NCI-H748 treated with DMSO at 0.1 percent for 48 hours (cell line): ENCODE data around the gene BOD1.

Experiments used
- DNase-seq: peaks from one replicate; lab custom pipeline; 2025; lab: John Stamatoyannopoulos, UW

BOD1 gene

DNA sequence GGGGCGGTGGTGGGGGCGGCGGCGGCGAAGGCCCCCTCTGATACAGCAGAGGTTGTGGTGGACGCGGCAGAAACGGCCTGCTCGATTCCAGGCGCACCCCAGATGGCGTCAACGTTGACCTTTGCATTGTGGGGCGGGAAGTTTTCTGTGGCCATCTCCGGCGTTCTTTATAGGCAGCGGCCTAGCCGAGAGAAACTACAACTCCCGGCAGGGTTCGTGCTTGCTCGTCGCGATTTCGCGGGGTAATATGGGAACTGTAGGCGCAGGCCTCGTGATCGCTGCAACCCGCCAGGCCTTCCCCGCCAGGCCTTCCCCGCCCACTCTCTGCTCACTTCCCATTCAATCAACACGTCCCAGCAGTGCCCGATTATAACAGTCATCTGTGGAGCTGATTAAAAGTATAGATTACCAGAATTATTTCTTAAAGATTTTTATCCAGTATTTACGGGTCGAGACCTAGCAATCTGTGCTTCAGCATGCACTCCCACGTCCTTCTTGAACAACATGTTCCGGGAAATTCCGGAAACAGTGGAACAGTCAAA is at the start of gene BOD1:
TSS of gene BOD1 (minus strand) at position 74 of the 542 bp plus-strand sequence. CDS start 214 bp downstream, outside the sequence.
- DNase-seq = peak; percentile 97

DNA sequence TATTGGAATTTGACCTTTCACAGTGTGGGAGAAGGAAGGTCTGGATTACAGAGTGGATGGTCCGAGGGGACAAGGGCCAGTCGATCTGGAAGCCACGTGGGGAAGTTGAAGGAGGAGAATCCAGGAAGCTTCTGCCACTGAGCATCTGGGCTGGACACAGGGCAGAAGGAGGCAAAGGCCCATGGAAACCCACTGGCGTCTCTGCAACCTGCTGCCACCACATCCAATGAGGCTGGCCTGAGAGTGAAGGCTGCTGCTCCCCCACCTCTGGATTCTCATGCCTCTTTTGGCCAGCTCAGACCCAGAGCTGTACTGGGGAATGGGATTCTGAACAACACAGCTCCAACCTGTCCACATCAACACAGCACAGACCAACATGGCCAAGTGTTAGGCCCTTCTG is 48.9 kb upstream of the BOD1 start:
- DNase-seq = no peak

GRCh38 chr5:173664154-173664526 is 47.7 kb upstream of the BOD1 start:
- peak; percentile 31 for DNase-seq

DNA sequence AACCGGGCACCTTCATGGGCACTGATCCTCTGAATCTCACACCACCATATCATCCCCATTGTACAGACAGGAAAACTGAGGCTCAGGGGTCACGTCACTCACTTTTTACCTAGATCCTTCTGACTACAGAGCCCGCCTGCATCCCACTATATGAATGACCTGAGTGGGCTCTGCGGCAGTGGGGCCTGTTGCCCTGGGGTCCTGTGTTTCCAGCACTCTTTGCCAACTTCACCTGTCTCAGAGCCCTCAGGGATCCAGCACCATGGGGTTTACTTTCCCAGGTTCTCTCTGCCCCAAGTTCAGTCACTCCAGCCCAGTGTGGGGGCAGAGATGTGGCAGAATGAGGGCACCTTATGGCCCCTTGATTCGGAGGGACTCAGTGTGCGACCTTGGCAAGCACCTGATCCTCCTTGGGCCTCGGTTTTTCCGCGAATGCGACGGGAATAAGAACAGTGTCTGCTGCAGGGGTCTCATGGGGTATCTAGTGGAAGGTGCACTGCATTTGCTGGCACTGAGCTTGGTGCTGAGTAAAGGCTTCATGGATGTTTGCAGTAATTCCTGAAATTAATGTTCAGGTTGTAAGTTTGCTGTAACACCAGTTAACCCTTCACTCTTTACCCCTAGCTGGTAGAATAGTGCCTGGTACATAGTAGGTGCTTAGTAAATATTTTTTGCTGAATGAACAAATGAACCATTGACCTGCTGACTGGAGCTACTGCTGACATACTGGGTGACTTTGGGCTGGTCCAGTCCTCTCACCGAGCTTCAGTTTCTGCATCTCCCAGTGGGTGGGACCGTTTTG is 47.1 kb upstream of the BOD1 start:
- DNase-seq = no peak

GRCh38 chr5:173662581-173663351 is 46.3 kb upstream of the BOD1 start:
- DNase-seq = no peak

DNA sequence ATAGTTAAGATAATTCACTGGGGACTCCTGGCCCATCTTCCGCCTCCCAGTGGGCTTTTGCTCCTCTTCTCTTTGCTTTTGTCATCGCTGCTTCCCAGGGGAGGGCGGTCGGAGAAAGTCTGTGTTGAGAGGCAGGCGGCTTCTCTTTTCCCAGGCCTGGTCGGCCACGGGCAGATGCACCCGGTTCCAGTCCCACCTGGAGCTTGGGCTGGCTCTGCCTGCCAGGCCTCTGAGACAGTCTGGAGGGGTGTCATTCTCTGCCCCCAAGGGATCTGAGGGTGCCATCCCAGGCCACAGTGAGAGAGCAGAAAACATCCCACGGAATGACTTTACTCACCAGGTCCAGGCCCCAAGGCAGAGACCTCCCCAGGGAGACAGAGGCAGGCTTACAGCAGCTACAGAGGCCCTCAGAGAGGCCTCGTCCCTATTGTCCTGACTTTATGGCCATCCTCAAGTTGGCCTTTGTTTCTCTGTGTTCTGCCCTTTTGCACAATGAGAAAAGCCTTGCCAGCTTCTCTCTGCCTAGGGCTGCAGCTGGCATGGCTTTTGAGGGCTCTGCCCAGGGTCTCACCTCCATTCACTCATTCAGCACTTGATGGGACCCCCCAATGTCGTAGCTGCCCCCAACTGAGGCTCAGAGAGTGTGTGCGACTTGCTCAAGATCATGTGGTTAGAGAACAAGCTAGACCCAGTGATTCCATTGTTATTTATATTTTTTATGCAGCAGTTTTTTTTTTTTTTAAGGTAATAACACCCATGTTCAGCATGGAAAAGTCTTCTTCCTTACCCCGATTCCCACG is 44.2 kb upstream of the BOD1 start:
- no peak for DNase-seq

- no peak for DNase-seq
Observed at GRCh38 chr5:173659423-173659822, 43.0 kb upstream of the BOD1 start.

- DNase-seq = no peak
Observed at GRCh38 chr5:173657741-173658356, 41.4 kb upstream of the BOD1 start.

- DNase-seq = no peak
Observed at GRCh38 chr5:173655196-173655797, 38.8 kb upstream of the BOD1 start.

DNA sequence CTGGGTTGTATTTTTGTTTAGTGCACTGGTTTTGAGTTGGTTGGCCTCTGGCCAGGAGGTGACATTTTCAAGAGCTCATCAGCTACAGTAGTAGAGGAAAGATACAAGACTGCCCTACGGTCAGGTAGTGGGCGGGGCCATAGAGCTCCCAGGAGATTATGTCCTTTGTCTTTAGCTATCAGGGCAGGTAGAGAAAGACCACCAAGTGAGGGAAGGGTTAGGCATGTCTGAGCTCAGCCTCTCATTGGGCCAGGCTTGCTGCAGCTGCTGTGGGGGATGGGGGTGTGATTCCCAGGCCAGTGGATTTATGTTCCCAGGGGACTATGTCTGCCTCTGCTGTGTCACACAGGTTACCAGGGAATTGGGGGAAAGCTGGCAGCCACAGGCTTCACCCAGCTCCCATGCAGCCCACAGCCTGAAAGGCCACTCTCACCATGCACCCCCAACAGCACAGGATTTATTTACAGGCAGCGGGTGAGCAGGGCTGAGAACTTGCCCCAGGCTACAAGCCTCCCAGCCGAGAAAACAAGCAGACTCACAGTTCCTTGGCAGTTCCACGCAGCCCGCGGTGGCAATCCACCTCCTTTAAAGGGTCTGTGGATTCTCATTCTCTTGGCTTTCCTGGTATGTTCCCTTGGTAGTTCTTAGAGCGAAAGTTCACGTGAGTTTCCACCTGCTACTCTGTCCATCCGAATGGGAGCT is 37.5 kb upstream of the BOD1 start:
- no peak for DNase-seq

- DNase-seq = no peak
Observed at GRCh38 chr5:173648308-173648866, 31.9 kb upstream of the BOD1 start.

DNA sequence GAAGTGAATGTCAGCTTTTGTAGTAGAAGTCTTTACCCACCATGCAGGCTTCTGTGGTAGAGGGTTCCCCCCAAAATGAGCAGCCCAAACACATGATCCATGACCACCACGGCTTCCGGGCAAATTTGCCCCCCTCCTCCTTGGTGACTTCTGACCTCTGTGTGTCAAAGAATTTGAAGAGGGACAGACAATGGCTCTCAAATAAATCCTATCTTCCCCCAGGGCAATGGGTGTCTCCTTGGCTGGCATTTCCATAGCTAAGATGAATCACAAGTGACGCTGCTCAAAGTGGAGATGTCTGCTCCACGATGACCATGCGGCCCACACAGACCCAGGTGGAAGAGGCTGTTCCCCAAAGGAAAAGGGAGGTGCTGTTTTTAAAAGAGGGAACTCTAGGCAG is 30.2 kb upstream of the BOD1 start:
- DNase-seq = no peak

DNA sequence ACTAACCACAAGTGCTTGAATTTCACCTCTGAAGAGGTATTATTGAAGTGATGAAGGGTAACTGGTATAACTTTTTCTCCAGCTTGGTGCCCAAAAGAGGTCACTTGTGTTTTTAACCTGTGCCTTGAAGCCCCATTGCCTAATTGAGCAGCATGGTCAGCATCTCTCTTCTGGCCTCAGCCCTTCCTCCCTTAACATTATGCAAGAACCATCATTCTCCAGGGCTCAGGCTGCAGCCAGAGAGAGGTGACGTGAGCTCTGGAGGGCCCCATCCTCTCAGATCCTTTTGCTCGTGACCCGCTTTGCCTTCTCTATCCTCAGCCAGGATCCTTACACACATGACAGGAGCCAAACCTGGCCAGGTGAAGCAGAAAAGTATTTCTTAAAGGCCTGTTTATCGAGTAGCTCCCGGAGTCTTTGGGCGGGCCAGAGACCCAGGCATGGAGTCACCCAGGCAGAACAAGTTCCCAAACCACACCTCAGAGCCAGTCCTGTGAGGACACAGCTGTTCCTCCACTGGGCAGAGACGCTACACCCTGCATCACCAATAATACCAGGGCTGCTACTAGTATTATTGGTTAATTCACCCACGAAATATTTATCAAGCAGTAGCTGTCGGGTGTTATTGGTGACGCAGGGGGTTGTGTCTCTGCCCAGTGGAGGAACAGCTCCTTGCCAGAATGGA is 29.6 kb upstream of the BOD1 start:
- DNase-seq = no peak

DNA sequence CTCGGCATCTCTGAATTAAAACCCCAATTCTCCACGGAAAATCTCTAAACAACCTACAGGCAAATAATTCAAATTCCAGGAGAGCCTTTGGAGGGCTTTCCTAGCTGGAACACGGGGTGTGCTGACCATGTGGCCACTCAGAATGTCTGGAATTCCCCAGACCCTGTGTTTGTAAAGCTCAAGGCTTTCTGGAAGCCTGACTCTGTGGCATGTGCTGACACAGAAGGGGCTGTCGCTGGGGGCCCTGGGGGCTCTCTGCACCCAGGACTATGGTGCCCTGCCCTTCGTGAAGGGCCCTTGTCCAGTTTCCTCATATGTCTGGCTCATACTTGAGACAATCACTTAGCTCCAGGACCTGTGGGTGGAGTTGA is 29.0 kb upstream of the BOD1 start:
- no peak for DNase-seq

DNA sequence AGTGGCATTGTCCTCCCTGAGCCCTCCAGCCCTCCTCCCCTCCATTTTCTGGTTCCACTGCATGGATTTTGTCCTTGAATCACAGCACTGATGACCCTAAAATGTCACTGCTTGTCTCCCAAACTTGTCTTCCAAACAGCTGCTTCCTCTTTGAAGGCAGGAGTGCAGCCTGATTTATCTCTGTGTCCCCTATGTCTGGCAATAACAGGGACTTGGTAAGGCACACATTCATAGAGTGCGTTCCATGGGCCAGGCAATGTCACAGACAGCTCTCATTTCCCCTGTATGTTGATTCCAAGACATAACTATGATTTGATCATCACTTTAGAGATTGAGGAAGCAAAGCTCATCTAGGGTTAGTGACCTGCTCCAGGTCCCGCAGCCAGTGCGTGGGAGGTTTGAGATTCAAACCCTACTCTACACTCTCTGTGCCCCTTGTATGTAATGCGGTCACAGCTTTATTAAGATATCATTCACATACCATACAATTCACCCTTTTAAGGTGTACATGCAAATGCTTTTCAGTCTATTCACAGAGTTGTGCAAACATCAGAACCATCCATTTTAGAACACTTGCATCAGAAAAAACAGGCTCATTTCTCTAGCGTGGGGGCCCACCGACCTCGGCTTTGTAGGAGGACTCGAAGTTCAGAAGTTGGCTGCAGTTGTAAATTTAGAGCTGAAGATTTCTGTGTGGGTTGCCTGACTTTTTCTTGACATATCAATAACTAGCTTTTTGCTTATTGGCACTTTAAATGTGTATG is 28.4 kb upstream of the BOD1 start:
- DNase-seq = no peak

- peak; percentile 75 for DNase-seq
Observed at GRCh38 chr5:173643964-173644363, 27.5 kb upstream of the BOD1 start.

DNA sequence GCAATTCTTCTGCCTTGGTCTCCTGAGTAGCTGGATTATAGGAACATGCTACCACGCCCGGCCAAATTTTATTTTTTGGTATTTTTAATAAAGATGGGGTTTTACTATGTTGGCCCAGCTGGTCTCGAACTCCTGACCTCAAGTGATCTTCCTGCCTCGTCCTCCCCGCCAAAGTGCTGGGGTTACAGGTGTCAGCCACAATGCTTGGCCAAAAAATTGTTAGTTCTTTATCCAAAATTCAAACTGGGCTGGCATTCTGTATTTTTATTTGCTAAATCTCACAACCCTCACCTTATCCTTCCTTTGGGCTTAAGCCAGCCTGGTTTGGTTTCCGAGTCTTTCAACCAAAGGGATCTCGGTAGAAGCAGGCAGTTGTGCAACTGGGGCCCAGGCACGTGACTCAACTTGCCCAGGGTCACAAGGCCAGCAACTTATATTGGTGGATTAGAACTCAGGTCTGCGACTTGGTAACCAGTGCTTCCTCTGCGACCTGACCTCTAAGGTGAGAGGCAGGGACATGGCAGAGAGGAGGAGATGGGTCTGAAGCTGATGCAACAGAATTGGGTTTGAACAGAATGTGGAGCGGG is 26.5 kb upstream of the BOD1 start:
- no peak for DNase-seq

DNA sequence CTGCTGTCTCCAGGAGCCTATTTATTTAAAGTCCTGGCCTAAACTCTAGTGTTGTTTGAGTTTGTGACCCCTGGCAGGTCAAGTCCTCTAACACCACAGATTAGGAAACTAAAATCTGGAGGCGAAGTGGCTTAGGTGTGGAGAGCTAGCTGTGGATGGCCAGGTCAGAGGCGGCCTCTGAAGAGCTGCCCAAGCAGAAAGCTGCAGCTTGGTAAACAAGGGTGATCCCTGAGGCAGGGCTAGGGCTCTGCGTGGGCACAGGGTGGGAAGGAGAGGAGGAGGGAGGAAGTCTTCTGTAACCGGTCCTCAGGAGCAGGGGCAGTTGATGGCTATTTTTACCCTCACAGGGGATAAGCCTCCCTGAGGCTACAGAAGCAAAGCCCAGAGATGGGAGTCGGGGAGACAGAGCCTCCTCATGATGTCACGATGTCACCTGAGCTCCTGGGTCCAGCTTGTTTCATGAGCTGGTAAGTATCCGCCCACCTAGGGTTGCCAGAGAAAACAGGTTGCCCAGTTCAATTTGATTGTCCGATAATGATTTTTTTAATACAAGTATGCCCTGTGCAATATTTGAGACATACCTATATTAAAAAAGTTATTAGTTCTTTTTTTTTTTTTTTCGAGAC is 25.9 kb upstream of the BOD1 start:
- DNase-seq = no peak
